HAP-1 (cell line): ENCODE measurements around the gene AFF1.

Source experiments
- DNase-seq, 2 experiments: peaks; one replicate each; pipeline ENCODE4 v3.0.0-alpha.2; 2016 to 2020; ENCODE audit warnings: low spot score in 2 of 2
- H3K27me3 ChIP-seq: fragments of 250-450 bp; sonication (Bioruptor Pico); 2 replicates; pipeline ENCODE4 v1.5.1; 2020; ENCODE audit warnings: low read depth, mild to moderate bottlenecking, moderate library complexity
- H3K36me3 ChIP-seq: fragments of 250-450 bp; sonication (Bioruptor Pico); replicated peaks from 2 replicates; pipeline ENCODE4 v1.5.1; 2020; ENCODE audit warnings: mild to moderate bottlenecking
- H3K4me1 ChIP-seq: fragments of 250-450 bp; sonication (Bioruptor Pico); 2 replicates; pipeline ENCODE4 v1.5.1; 2020; ENCODE audit warnings: mild to moderate bottlenecking
- H3K4me3 ChIP-seq: fragments of 250-450 bp; sonication (Bioruptor Pico); 2 replicates; pipeline ENCODE4 v1.5.1; 2020; ENCODE audit warnings: mild to moderate bottlenecking, moderate library complexity
- H3K9me3 ChIP-seq: fragments of 250-450 bp; sonication (Bioruptor Pico); 2 replicates; pipeline ENCODE4 v1.5.1; 2020; ENCODE audit warnings: mild to moderate bottlenecking, moderate library complexity
- in situ Hi-C: fragments of 300-500 bp; cut with MboI; formaldehyde crosslinking; loops from 3 replicates; pipeline ENCODE4 v1.14.3; 2020; ENCODE audit warnings: low sequenced_read_pairs, inconsistent platforms, mixed read lengths

The AFF1 gene

GRCh38 chr4:87151730-87152129, 216.9 kb downstream of the AFF1 start:
- H3K9me3 ChIP-seq, result no peaks in the 10 kb centered on the region
- in situ Hi-C loops, result no loop called here
- H3K4me3 ChIP-seq, result no peak overlapping the region
- no peaks in the 10 kb centered on the region for H3K27me3 ChIP-seq
- H3K4me1 ChIP-seq, result peaks cover 4% of the 10 kb centered on the region; the same call in 1 of the 2 replicates
- no peaks in the 10 kb centered on the region for H3K36me3 ChIP-seq
- no peak for DNase-seq

- Histone ChIP-seq H3K4me1 (peaks cover 4% of the 10 kb centered on the region; the same call in 1 of the 2 replicates), H3K27me3 (no peaks in the 10 kb centered on the region), H3K4me3 (no peak overlapping the region), H3K9me3 (no peaks in the 10 kb centered on the region), H3K36me3 (no peaks in the 10 kb centered on the region)
- DNase-seq, result no peak
- in situ Hi-C loops, result no loop called here
Measured at GRCh38 chr4:87152310-87153041, 217.7 kb downstream of the AFF1 start.

GRCh38 chr4:87153078-87153870, 218.5 kb downstream of the AFF1 start:
- Histone ChIP-seq H3K9me3 (no peaks in the 10 kb centered on the region), H3K27me3 (no peaks in the 10 kb centered on the region), H3K4me1 (peaks cover 4% of the 10 kb centered on the region; the same call in 1 of the 2 replicates), H3K36me3 (no peaks in the 10 kb centered on the region), H3K4me3 (no peak overlapping the region)
- DNase-seq, result no peak
- in situ Hi-C loops, result no loop called here

- no peak overlapping the region for H3K4me3 ChIP-seq
- no peak for DNase-seq
- H3K36me3 ChIP-seq, result no peaks in the 10 kb centered on the region; the same call in 1 of the 2 replicates
- in situ Hi-C loops, result no loop called here
- H3K4me1 ChIP-seq, result peaks cover 3% of the 10 kb centered on the region
- H3K9me3 ChIP-seq, result no peaks in the 10 kb centered on the region
- no peaks in the 10 kb centered on the region for H3K27me3 ChIP-seq
Measured at GRCh38 chr4:87165892-87166291, 231.1 kb downstream of the AFF1 start.

GRCh38 chr4:87166296-87166854, 231.6 kb downstream of the AFF1 start:
- DNase-seq, result no peak
- H3K4me1 ChIP-seq, result peaks cover 3% of the 10 kb centered on the region
- no peaks in the 10 kb centered on the region; the same call in 1 of the 2 replicates for H3K36me3 ChIP-seq
- no peak overlapping the region for H3K4me3 ChIP-seq
- no peaks in the 10 kb centered on the region for H3K9me3 ChIP-seq
- H3K27me3 ChIP-seq, result no peaks in the 10 kb centered on the region
- in situ Hi-C loops, result no loop called here

GRCh38 chr4:87171944-87172343, 237.1 kb downstream of the AFF1 start:
- no peak for DNase-seq
- Histone ChIP-seq H3K27me3 (no peaks in the 10 kb centered on the region), H3K9me3 (no peaks in the 10 kb centered on the region), H3K4me1 (no peaks in the 10 kb centered on the region), H3K4me3 (no peak overlapping the region), H3K36me3 (no peaks in the 10 kb centered on the region)
- in situ Hi-C loops, result no loop called here

- Histone ChIP-seq H3K36me3 (no peaks in the 10 kb centered on the region), H3K9me3 (no peaks in the 10 kb centered on the region), H3K27me3 (no peaks in the 10 kb centered on the region), H3K4me1 (no peaks in the 10 kb centered on the region), H3K4me3 (no peak overlapping the region)
- DNase-seq, result no peak
- in situ Hi-C loops, result no loop called here
Measured at GRCh38 chr4:87174672-87175071, 239.9 kb downstream of the AFF1 start.

- no peaks in the 10 kb centered on the region; the same call in 1 of the 2 replicates for H3K4me1 ChIP-seq
- no peaks in the 10 kb centered on the region for H3K36me3 ChIP-seq
- no peak overlapping the region for H3K4me3 ChIP-seq
- H3K27me3 ChIP-seq, result no peaks in the 10 kb centered on the region
- no peaks in the 10 kb centered on the region for H3K9me3 ChIP-seq
- no peak for DNase-seq
- in situ Hi-C loops, result no loop called here
Measured at GRCh38 chr4:87179751-87180150, 244.9 kb downstream of the AFF1 start.

GRCh38 chr4:87180767-87181166, 246.0 kb downstream of the AFF1 start:
- H3K27me3 ChIP-seq, result no peaks in the 10 kb centered on the region
- no peak for DNase-seq
- H3K36me3 ChIP-seq, result no peaks in the 10 kb centered on the region
- in situ Hi-C loops, result no loop called here
- H3K4me1 ChIP-seq, result no peaks in the 10 kb centered on the region; the same call in 1 of the 2 replicates
- no peaks in the 10 kb centered on the region for H3K9me3 ChIP-seq
- H3K4me3 ChIP-seq, result no peak overlapping the region

- in situ Hi-C loops, result no loop called here
- Histone ChIP-seq H3K4me3 (no peak overlapping the region), H3K9me3 (no peaks in the 10 kb centered on the region), H3K27me3 (no peaks in the 10 kb centered on the region), H3K36me3 (no peaks in the 10 kb centered on the region), H3K4me1 (peaks cover 2% of the 10 kb centered on the region; the same call in 1 of the 2 replicates)
- DNase-seq, result no peak
Measured at GRCh38 chr4:87185146-87185870, 250.5 kb downstream of the AFF1 start.

- peaks cover 2% of the 10 kb centered on the region; the same call in 1 of the 2 replicates for H3K4me1 ChIP-seq
- H3K4me3 ChIP-seq, result no peak overlapping the region
- DNase-seq, result no peak
- in situ Hi-C loops, result no loop called here
- H3K36me3 ChIP-seq, result no peaks in the 10 kb centered on the region
- H3K27me3 ChIP-seq, result no peaks in the 10 kb centered on the region
- no peaks in the 10 kb centered on the region for H3K9me3 ChIP-seq
Measured at GRCh38 chr4:87188048-87188447, 253.2 kb downstream of the AFF1 start.

GRCh38 chr4:87188932-87189331, 254.1 kb downstream of the AFF1 start:
- Histone ChIP-seq H3K9me3 (no peaks in the 10 kb centered on the region), H3K36me3 (no peaks in the 10 kb centered on the region), H3K4me1 (peaks cover 2% of the 10 kb centered on the region; the same call in 1 of the 2 replicates), H3K4me3 (no peak overlapping the region), H3K27me3 (no peaks in the 10 kb centered on the region)
- in situ Hi-C loops, result no loop called here
- DNase-seq, result no peak
